ENCODE measurements around the gene TGFA. TPM values are rescaled to one million over a fixed set of nuclear protein-coding genes. Genes with fewer than 3 reads are reported as not detected.

Gene TGFA
- total and polyA plus RNA-seq, 2 experiments from 2014 or later, result 1.4 to 6.5 TPM

GRCh38 chr2:70471129-70471528, 82.5 kb downstream of the TGFA start (continued):
- no peak for TF ChIP-seq ZNF462 (CRISPR knock-in tag; IDR thresholded peaks at IDR 0.05)
- no peak for TF ChIP-seq STAT1 (IDR thresholded peaks at IDR 0.05; ENCODE audit: unreplicated experiment)
- TF ChIP-seq ZNF331 (CRISPR knock-in tag; IDR thresholded peaks at IDR 0.05; ENCODE audit: low read depth), result no peak

GRCh38 chr2:70469961-70470360, 83.7 kb downstream of the TGFA start:
- H3K4me1 ChIP-seq (ENCODE audit: insufficient read depth), result no peaks in the 10 kb centered on the region
- H2AFZ ChIP-seq, result no peak overlapping the region
- no peak overlapping the region for H3K27ac ChIP-seq (ENCODE audit: low read depth)
- no peaks in the 10 kb centered on the region for H3K36me3 ChIP-seq (ENCODE audit: insufficient read depth)
- H3K4me3 Mint-ChIP-seq, result no peak overlapping the region
- H3K4me1 Mint-ChIP-seq, result peaks cover 13% of the 10 kb centered on the region
- H3F3A ChIP-seq (replicated peaks; ENCODE audit: low read depth), result no peaks in the 10 kb centered on the region
- DNase-seq (ENCODE audit: low spot score) (no peak), ATAC-seq (no peak)
- H3K79me2 ChIP-seq (replicated peaks; ENCODE audit: insufficient read depth), result no peaks in the 10 kb centered on the region
- H3K4me3 ChIP-seq, result no peak overlapping the region
- no peaks in the 10 kb centered on the region for H3K27me3 Mint-ChIP-seq (ENCODE audit: insufficient read depth, low read depth, poor library complexity)
- no peaks in the 10 kb centered on the region for H4K20me1 ChIP-seq (replicated peaks; ENCODE audit: insufficient read depth)
- H3K27ac Mint-ChIP-seq, result no peak overlapping the region
- H3K36me3 Mint-ChIP-seq (ENCODE audit: low read depth), result no peaks in the 10 kb centered on the region
- no peaks in the 10 kb centered on the region for H3K9me3 Mint-ChIP-seq
- no peaks in the 10 kb centered on the region for H3K27me3 ChIP-seq (ENCODE audit: insufficient read depth)
- no peaks in the 10 kb centered on the region for H3K9me2 ChIP-seq (ENCODE audit: insufficient read depth)
- no peak overlapping the region for H3K4me2 ChIP-seq
- TF ChIP-seq EZH2phosphoT487 (IDR thresholded peaks at IDR 0.05; ENCODE audit: unreplicated experiment), result no peak
- TF ChIP-seq REST (IDR thresholded peaks at IDR 0.05; ENCODE audit: unreplicated experiment), result no peak
- TF ChIP-seq CTCF (conservative IDR thresholded peaks at IDR 0.05; ENCODE audit: low read depth in 2 of 2), result no peak
- no peak for TF ChIP-seq EZH2 (IDR thresholded peaks at IDR 0.05; ENCODE audit: low read depth, unreplicated experiment)
- no peak for TF ChIP-seq ZNF331 (CRISPR knock-in tag; IDR thresholded peaks at IDR 0.05; ENCODE audit: low read depth)
- TF ChIP-seq ETS1 (IDR thresholded peaks at IDR 0.05), result no peak
- TF ChIP-seq STAT1 (IDR thresholded peaks at IDR 0.05; ENCODE audit: unreplicated experiment), result no peak
